Kasumi-1 (cell line): ENCODE measurements around the gene ALKBH8.
"Not testable (repeated sequence)": the region's sequence is repeated elsewhere in the genome, so short reads cannot be mapped to it uniquely, and the experiment has no call there.

Source experiments
- DNase-seq, 2 experiments: peaks; one replicate each; lab custom pipeline; 2025; lab: John Stamatoyannopoulos, UW

ALKBH8 gene

DNA sequence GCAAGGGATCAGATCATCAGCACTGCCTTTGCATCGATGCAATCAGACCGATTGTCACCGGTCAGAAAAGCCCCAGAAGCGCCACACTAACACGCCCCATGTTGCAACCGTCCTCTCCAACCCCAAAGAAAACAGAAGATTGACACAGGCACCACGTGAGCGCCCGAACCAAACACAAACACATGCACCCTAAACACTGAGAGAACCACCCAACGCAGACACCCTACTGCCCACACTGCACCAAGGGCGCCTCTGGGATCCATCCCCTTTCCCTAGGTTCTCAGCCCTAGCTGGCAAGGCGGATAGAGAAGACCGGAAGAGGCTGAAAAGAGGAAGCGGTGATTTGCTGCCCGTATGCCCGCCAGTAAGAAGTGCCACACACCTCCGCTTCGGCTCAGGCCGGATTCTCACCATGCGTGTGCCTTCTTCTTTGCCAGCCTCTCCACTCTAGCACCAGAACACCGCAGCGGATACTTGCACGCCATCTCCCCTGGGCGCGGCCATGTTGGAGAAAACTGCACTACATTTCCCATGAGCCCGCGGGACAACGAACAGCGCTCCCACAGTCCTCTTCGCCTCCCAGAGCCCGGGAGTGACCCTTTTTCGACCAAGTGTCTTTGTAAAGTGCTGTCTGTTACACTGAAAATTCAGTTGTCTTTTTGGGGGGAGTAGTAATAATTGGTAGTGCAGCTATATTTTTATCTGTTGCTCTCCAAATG is at the start of gene ALKBH8:
ALKBH8 (minus strand) TSS at position 517 of the 719 bp plus-strand sequence. CDS start 4,842 bp downstream, outside the sequence.
- DNase-seq, result peak; percentile 79 to 80

DNA sequence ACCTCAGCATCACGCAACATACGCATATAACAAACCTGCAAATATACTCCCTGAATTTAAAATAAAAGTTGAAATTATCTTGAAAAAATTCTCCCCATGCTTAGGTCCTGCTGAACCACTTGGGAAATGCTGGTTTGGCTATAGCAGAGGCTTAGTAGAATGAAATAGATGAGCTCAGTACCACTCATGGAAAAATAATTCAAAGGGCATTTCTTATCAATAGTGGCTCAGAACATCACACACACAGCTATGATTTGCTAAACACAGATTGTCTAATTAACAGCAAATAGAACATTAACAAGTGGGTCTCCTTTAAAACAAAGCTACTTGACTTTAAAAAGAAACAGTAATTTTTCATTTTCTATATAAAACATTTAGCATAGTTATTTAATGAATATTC is 46.9 kb upstream of the ALKBH8 start:
- no peak for DNase-seq

DNA sequence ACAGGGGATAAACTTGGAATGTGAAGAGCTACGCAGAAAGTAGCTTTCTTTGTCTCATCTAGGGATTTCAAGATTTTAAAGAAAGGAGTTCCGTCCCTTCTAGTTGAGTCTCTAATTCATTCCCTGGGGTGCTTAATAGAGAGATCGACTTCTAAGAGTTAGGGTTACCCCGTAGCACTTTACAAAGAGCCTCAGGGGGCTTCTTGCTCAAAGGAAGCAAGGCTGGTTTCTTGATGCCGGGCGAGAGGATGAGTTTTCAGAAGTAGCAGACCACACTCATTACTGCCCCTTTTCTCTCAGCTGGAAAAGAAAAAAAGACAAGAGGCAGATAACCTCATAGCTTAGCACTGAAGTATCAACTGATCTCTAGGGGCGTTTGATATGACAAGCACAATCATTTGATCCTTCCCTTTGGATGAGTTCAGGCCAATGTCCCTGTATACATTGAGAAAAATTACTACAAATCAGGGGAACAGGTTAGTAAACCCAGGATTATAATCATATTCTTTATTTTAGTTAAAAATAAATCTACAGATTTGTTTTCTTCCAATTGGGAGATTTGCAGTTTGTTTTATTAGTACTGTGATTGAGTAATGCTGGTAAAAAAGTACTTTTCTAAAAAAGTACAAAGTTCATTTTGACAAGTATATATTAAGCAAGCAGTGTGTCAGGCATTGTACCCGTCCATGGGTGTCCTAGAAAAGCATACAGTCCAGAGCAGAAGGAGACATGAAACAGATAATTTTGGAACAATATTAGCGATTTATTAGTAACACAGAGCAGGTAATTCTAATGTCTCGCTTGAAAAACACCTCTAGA is 44.1 kb upstream of the ALKBH8 start:
- DNase-seq, result no peak

- DNase-seq, result no peak
Observed at GRCh38 chr11:107608809-107609208, 43.3 kb upstream of the ALKBH8 start.

DNA sequence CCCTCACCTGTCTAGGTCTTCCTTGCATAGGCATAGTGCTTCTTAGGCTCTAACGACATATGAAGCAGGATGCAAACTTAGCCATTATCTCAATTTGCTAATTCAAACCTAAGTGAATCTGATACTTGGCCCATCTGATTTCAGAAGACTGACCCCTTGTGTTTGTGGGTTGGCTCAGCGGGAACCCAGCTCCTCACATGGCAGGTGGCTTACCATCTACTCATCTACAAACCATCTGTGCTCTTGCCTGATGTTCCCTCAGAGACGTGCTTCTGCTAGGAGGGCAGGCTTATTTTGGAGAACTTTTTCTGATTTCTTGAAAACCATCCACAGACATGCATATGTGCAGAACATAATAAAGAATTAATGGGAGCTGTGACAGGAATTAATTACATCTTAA is 40.6 kb upstream of the ALKBH8 start:
- DNase-seq, result no peak

- DNase-seq, result no peak
Observed at GRCh38 chr11:107605061-107606006, 39.8 kb upstream of the ALKBH8 start.

- DNase-seq, result peak in 1 of 2 experiments; percentile 5
Observed at GRCh38 chr11:107598225-107599139, 32.9 kb upstream of the ALKBH8 start.

- no peak for DNase-seq
Observed at GRCh38 chr11:107594736-107595135, 29.2 kb upstream of the ALKBH8 start.

DNA sequence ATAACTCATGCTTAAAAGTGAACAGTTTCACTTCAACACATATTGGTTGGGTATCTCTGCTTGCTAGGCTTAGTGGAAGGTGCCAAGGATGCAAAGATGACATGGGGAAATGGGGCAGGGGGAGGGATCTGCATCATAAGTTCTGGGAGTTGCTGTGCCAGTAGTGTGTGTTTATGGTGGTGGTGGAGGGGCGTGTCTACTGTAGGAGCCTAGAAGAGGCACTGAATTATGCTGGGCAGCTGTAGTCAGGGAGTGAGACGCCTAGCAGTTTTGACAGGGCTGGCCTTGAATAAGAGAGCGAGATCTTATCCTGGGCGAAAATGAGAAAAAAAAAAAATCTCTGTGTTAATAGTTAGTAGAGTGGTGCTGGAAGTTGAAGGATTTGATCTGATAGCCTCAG is 28.4 kb upstream of the ALKBH8 start:
- DNase-seq, result no peak

- no peak for DNase-seq
Observed at GRCh38 chr11:107592813-107593212, 27.3 kb upstream of the ALKBH8 start.

- no peak for DNase-seq
Observed at GRCh38 chr11:107592231-107592590, 26.7 kb upstream of the ALKBH8 start.

- no peak for DNase-seq
Observed at GRCh38 chr11:107591378-107592230, 26.1 kb upstream of the ALKBH8 start.

DNA sequence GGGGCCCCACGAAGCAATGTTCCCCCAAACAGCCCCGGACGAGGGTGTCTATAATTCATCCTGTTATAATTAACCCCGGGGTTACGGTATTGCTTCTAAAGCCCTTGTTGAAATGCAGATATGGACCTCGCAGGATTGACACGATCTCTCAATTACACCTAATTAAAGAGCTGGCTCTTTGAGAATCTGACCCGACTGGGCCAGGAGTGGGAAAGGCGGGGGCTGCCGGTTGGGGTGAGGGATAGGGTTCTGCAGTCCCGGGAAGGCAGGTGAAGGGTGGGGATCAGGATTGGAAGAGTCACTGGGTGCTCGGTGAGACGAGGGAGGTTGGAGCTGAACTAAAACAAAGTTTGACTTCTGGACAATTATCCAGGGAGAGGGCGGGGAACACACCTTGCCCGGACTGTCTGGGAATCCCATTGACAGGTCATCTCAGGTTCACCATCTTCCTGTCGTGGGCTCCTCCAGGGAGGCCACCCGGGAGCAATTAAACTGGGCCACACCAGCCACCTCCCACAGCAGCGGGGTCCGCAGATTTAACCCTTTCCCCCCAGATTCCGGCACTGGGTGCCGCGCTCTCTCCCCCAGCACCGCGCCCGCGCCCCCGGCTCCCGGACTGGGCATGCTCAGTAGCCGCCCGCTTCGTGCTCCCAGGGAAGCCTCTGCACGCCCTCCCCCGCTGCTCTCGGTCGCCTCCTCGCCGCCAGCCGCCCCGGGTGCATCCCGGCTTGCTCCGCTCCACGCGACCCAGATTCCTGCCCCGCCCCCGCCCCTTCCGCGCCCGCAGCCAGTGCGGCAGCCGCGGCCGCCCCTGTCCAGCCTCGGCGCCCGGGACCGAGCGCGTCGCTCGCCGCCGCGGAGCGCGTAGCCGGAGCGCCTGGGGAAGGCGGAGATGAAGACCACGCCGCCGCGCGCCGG is 25.2 kb upstream of the ALKBH8 start, which contains the start of gene ELMOD1:
ELMOD1 (plus strand) TSS at position 688 of the 918 bp plus-strand sequence. CDS start 27,043 bp downstream, outside the sequence.
- peak; percentile 13 for DNase-seq

- no peak for DNase-seq
Observed at GRCh38 chr11:107587306-107587979, 21.9 kb upstream of the ALKBH8 start.

DNA sequence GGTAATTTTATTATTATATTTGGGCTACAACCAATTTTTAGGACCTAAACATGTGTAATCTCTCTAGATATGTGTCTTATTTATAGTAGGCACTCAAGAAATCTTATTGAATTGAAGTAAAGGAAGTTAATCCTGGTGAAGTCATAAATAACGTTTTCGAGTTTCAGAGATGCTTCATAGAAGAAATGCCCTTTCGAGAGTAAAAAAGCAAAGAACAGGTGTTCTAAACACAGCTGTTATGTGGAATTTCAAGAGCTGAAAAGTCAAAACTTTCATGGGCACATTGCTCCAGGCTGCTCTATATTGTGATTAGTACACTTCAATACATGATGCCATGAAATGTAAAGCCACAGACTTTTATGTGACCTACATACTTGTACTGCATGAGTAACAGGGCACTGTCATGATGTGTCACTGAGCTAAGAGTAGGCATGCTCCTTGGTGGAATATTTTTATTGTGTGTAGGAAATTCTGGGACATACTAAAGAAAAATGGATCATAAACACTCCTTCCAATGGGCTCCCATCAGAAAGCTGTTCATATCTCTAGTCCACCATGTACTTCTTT is 18.2 kb upstream of the ALKBH8 start:
- DNase-seq, result no peak

DNA sequence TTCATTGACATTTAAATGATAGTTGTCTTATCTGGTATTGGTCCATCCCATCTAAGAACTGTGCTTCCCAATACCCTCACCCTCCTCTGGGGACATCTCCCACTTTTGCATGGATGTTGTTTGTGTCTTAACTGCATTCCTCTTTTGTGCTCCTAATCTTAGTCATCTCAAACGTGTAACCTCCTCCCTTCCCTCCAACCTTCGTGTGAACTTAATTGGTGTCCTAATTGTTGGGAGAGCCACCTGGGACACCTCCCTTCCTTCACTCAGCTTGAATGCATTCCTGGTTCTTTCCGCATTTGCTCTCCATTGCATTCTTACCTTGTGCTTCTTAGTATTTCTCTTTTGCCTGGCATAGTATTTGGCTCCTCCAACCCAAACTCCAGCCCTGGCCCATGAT is 15.6 kb upstream of the ALKBH8 start:
- DNase-seq, result no peak

GRCh38 chr11:107579169-107579568 is 13.6 kb upstream of the ALKBH8 start:
- not testable (repeated sequence) for DNase-seq

DNA sequence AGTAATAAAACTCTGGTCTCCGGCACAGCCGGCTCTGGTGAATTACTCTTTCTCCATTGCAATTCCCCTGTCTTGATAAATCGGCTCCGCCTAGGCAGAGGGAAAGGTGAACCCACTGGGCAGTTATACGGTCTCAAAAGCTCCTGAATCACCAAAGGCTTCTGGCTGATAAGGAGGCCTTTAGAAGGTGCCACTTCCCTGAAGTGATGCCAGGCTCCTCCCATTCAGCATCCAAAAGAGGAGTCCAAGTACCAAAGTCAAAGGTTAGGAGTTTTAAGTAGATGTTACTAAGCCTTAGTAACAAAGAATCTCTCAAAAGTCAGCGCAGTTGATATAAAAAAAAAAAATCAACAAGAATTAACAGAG is 11.8 kb upstream of the ALKBH8 start:
- no peak for DNase-seq
